ENCODE measurements around the gene PRODH2. TPM values are rescaled to one million over a fixed set of nuclear protein-coding genes. Genes with fewer than 3 reads are reported as not detected.

The PRODH2 gene
- total RNA-seq, 4 donors from 2014 or later = not detected

DNA sequence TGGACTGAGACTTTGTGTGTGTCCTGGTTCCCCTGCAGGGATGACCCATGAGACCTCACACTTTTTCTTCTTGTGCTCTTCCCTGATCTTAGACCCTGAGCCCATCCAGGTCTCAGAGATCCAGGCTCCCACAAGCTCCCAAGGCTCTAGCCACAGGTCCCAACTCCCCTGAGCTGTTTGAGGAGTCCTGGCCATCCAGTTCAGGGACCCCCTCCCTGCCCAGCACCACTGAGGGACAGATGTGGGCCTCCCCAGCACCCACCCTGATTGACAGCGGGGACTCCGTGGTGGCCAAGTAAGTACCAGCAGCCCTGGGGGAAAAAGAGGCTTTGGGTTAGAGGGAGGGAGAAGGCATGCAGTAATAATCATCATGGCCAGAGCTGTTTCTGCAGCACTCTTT lies 52.9 kb downstream of the PRODH2 start:
- Histone ChIP-seq H3K27ac (no peak overlapping the region), H3K9me3 (no peaks in the 10 kb centered on the region), H3K4me1 (peaks cover 47% of the 10 kb centered on the region), H3K4me3 (no peak overlapping the region), H3K36me3 (peaks cover 20% of the 10 kb centered on the region), H3K27me3 (no peaks in the 10 kb centered on the region)
- TF ChIP-seq CTCF (IDR thresholded peaks at IDR 0.05) = no peak
- TF ChIP-seq POLR2A (IDR thresholded peaks at IDR 0.05) = no peak
- TF ChIP-seq POLR2AphosphoS5 (IDR thresholded peaks at IDR 0.05) = no peak
- no peak for TF ChIP-seq EP300 (IDR thresholded peaks at IDR 0.05)
- 100% methylated on average over 2 of the region's 2 CpGs for WGBS
- DNase-seq (ENCODE audit: low spot score in 2 of 2) = peak in 1 of 2 donors; percentile 58

DNA sequence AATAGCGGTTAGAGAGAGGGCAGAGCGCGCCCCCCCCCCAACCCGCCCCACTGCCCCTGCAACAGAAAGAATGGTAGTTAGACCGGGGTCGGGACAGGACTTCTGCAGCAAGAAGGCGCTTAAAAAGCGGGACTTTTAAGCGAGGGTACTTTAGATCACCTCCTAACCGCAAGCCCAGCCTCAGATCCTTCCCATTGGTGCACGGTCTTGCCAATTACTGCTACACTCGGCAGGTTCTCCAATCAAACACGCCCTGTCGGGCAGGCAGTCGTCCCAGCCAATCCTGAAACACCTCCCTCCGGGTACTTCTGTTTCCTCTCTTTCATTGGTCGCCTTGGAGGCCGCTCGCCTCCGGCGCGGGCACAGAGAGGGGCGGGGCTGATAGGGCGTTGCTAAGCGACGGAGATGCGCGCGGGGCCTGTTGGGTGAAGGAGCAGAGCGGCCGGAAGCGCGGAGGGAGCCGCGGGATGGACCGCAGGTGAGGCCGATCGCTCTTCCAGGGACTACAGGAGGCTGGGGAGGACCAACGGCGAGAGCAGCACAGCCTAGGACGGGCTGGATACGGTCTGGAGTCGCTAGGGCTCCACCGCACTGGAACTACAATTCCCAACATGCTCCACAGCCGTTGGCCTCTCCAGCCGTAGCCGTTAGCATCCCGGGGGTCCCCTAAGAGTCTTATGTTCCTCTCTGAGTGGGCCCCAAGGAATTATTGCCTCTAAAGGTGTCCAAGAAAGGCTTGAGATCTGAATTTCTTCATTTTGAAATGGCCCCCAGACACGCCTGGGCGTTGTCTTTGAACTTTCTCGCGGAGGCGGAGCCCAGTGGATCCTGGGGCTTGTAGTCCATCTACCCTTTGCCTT lies 54.7 kb downstream of the PRODH2 start, which contains the start of gene PROSER3:
Gene PROSER3 (plus strand): TSS at position 428 of the 860 bp plus-strand sequence. CDS start 40 bp downstream, at position 468.
- no peaks in the 10 kb centered on the region for H3K9me3 ChIP-seq
- TF ChIP-seq CTCF (IDR thresholded peaks at IDR 0.05) (no peak), POLR2A (IDR thresholded peaks at IDR 0.05) (peak in 1 of 2 donors; percentile 85), POLR2AphosphoS5 (IDR thresholded peaks at IDR 0.05) (peak; percentile 25 to 72 (median 60))
- WGBS = under 1% methylated on average over 20 of the region's 53 CpGs
- peaks cover 22% of the 10 kb centered on the region for H3K36me3 ChIP-seq
- peak within 1 kb of the TSS; percentile 98 for H3K27ac ChIP-seq
- H3K27me3 ChIP-seq = no peaks in the 10 kb centered on the region
- H3K4me3 ChIP-seq = peak within 1 kb of the TSS; percentile 94
- peak; percentile 99 for DNase-seq (ENCODE audit: low spot score in 2 of 2)
- H3K4me1 ChIP-seq = peaks cover 50% of the 10 kb centered on the region

- no peaks in the 10 kb centered on the region for H3K27me3 ChIP-seq
- H3K4me1 ChIP-seq = peaks cover 50% of the 10 kb centered on the region
- 3% methylated on average over 12 of the region's 19 CpGs for WGBS
- no peaks in the 10 kb centered on the region for H3K9me3 ChIP-seq
- no peak for TF ChIP-seq POLR2A (IDR thresholded peaks at IDR 0.05)
- peak in 1 of 3 donors; percentile 8 for TF ChIP-seq POLR2AphosphoS5 (IDR thresholded peaks at IDR 0.05)
- no peak for TF ChIP-seq CTCF (IDR thresholded peaks at IDR 0.05)
- peak; percentile 59 for TF ChIP-seq EP300 (IDR thresholded peaks at IDR 0.05)
- DNase-seq (ENCODE audit: low spot score in 2 of 2) = peak; percentile 90
- H3K4me3 ChIP-seq = peak overlapping the region; percentile 94
- peaks cover 28% of the 10 kb centered on the region for H3K36me3 ChIP-seq
- H3K27ac ChIP-seq = peak overlapping the region; percentile 98
These were observed 55.4 kb downstream of the PRODH2 start for GRCh38 chr19:35757231-35757748.

DNA sequence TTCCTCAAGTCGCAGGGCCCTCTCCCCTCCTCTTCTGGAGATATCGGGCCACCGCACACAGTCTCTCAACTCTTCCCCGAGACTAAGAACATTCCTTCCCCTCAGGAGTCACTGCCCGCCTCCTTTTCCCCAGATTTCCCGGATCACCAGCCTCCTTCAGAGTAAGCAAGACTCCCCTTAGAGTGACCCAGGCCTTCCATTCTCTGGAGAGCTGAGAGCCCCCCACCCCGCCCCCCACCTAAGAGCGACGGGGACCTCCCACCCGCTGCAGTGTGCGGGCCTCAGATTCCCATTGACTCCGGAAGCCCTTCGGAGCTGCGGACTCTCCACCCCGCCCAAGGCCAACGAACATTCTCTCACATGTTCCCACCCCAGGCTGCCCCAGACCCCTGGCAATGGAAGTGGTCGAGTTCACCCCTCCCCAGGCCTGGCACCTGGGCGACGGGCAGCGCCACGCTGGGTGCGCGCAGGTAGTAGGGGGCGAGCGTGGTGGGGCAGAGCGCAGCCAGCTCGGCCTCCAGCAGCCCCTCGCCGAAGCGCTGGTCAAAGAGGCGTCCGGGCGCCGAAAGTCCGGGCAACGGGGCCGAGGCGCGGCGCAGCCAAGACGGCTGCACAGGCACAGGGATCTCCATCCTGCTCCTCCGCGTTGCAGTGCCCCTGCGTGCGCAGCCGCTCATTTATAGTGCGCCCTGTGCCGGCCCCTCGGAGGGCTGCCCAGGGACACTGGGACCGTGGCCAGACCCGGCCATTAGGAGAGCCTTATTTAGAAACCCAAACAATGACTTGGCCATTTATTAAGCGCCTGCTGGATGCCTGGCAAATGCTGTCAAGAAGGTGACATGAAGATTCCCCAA lies 56.0 kb downstream of the PRODH2 start, which contains the start of gene HSPB6:
Gene HSPB6 (minus strand): TSS at position 653 of the 854 bp plus-strand sequence. CDS start 21 bp downstream, at position 632.
- H3K4me1 ChIP-seq = peaks cover 50% of the 10 kb centered on the region
- 14% methylated on average over 18 of the region's 52 CpGs for WGBS

More for the DNA sequence above, 56.0 kb downstream of the PRODH2 start, which contains the start of gene HSPB6:
- peak in 1 of 2 donors; percentile 81 for DNase-seq (ENCODE audit: low spot score in 2 of 2)
- peak within 1 kb of the TSS; percentile 98 for H3K27ac ChIP-seq
- H3K4me3 ChIP-seq = peak within 1 kb of the TSS; percentile 94
- H3K9me3 ChIP-seq = no peaks in the 10 kb centered on the region
- TF ChIP-seq POLR2A (IDR thresholded peaks at IDR 0.05) = peak in 1 of 2 donors; percentile 62
- no peak for TF ChIP-seq CTCF (IDR thresholded peaks at IDR 0.05)
- TF ChIP-seq POLR2AphosphoS5 (IDR thresholded peaks at IDR 0.05) = no peak
- no peak for TF ChIP-seq EP300 (IDR thresholded peaks at IDR 0.05)
- peaks cover 26% of the 10 kb centered on the region for H3K36me3 ChIP-seq
- H3K27me3 ChIP-seq = no peaks in the 10 kb centered on the region

Data from suprapubic skin (tissue), 4 donors.